Activated CD8-positive, alpha-beta T cell treated with anti-CD3 and anti-CD28 coated beads for 36 hours (primary cell): ENCODE results near the gene VPREB3. TPM values are rescaled to one million over a fixed set of nuclear protein-coding genes. Genes with fewer than 3 reads are reported as not detected.
"Not testable (repeated sequence)": the region's sequence is repeated elsewhere in the genome, so short reads cannot be mapped to it uniquely, and the experiment has no call there.

Experiments used
- ATAC-seq: fragments of 200-7000 bp; cut with Tn5 transposase; one replicate; pipeline ENCODE4 v1.10.0; 2021; ENCODE audit warnings: mild to moderate bottlenecking, moderate library complexity
- CTCF ChIA-PET: fragments of 350-600 bp; sonication (Branson Sonifier 250); formaldehyde crosslinking; loops from one replicate; lab custom pipeline; 2021; ENCODE audit warnings: antibody characterized with exemption; lab: Charles Lee
- POLR2A ChIA-PET: fragments of 350-600 bp; sonication (Branson Sonifier 250); formaldehyde crosslinking; loops from one replicate; lab custom pipeline; 2021; ENCODE audit warnings: antibody characterized with exemption; lab: Charles Lee
- DNase-seq: peaks from one replicate; pipeline ENCODE4 v3.0.0-alpha.2; 2020
- H3K27ac Mint-ChIP-seq: one replicate; pipeline ENCODE4 v1.8.0; 2021; ENCODE audit warnings: mild to moderate bottlenecking, mixed read lengths
- H3K27me3 Mint-ChIP-seq: one replicate; pipeline ENCODE4 v1.8.0; 2021; ENCODE audit warnings: mixed read lengths
- H3K36me3 Mint-ChIP-seq: one replicate; pipeline ENCODE4 v1.8.0; 2021; ENCODE audit warnings: low read depth, mixed read lengths
- H3K4me1 Mint-ChIP-seq: one replicate; pipeline ENCODE4 v1.8.0; 2021; ENCODE audit warnings: low read depth, mixed read lengths
- H3K4me3 Mint-ChIP-seq: one replicate; pipeline ENCODE4 v1.8.0; 2021; ENCODE audit warnings: mild to moderate bottlenecking, moderate library complexity, mixed read lengths
- H3K9me3 Mint-ChIP-seq: one replicate; pipeline ENCODE4 v1.8.0; 2021; ENCODE audit warnings: mixed read lengths
- CTCF ChIP-seq: fragments of 200-600 bp; IDR thresholded peaks from one replicate; pipeline ENCODE4 v1.8.0; 2022; ENCODE audit warnings: antibody characterized with exemption, mild to moderate bottlenecking
- intact Hi-C: fragments of 100-400 bp; cut with micrococcal nuclease; formaldehyde crosslinking; loops from one replicate; pipeline ENCODE4 v1.10.0; 2022
- total RNA-seq, 2 experiments: library from RNA; stranded (reverse); gene quantifications; one replicate each; pipeline ENCODE4 v1.2.3, GENCODE V29; 2021

Gene VPREB3
- total RNA-seq, 2 experiments from 2014 or later = not detected

- Mint-ChIP-seq H3K36me3 (peaks cover 24% of the 10 kb centered on the region), H3K4me1 (no peaks in the 10 kb centered on the region), H3K27me3 (no peaks in the 10 kb centered on the region), H3K9me3 (peaks cover 11% of the 10 kb centered on the region), H3K27ac (no peak overlapping the region), H3K4me3 (no peak overlapping the region)
- CTCF ChIA-PET = interaction anchor here (1.2 kb wide), 1 partner anchor 27 kb away, joined by 3 read pairs; no protein-coding TSS in a partner anchor
- DNase-seq (no peak), ATAC-seq (no peak)
- intact Hi-C loops = no loop called here
- no peak for TF ChIP-seq CTCF
- POLR2A ChIA-PET = interaction anchor here (1.7 kb wide), 1 partner anchor 27 kb away, joined by 6 read pairs; no protein-coding TSS in a partner anchor
Observed at GRCh38 chr22:23744485-23744884, 9.7 kb downstream of the VPREB3 start.

GRCh38 chr22:23744001-23744400 lies 10.2 kb downstream of the VPREB3 start:
- H3K36me3 Mint-ChIP-seq = peaks cover 24% of the 10 kb centered on the region
- no peak for ATAC-seq
- ChIA-PET CTCF (interaction anchor here (1.3 kb wide), 1 partner anchor 11 kb away, joined by 3 read pairs; no protein-coding TSS in a partner anchor), POLR2A (interaction anchor here (1.7 kb wide), 1 partner anchor 27 kb away, joined by 6 read pairs; no protein-coding TSS in a partner anchor)
- intact Hi-C loops = no loop called here
- H3K4me3 Mint-ChIP-seq = no peak overlapping the region
- no peak for TF ChIP-seq CTCF
- DNase-seq = no peak
- H3K27me3 Mint-ChIP-seq = no peaks in the 10 kb centered on the region
- no peaks in the 10 kb centered on the region for H3K4me1 Mint-ChIP-seq
- H3K27ac Mint-ChIP-seq = no peak overlapping the region
- peaks cover 11% of the 10 kb centered on the region for H3K9me3 Mint-ChIP-seq

- ATAC-seq = no peak
- no peak for DNase-seq
- ChIA-PET POLR2A (interaction anchor here (1.7 kb wide), 1 partner anchor 26 kb away, joined by 6 read pairs; no protein-coding TSS in a partner anchor), CTCF (interaction anchor here (1.3 kb wide), 1 partner anchor 12 kb away, joined by 3 read pairs; no protein-coding TSS in a partner anchor)
- Mint-ChIP-seq H3K27me3 (no peaks in the 10 kb centered on the region), H3K36me3 (peaks cover 24% of the 10 kb centered on the region), H3K9me3 (peaks cover 11% of the 10 kb centered on the region), H3K4me3 (no peak overlapping the region), H3K27ac (no peak overlapping the region), H3K4me1 (no peaks in the 10 kb centered on the region)
- intact Hi-C loops = no loop called here
- TF ChIP-seq CTCF = no peak
Observed at GRCh38 chr22:23743303-23743705, 10.9 kb downstream of the VPREB3 start.

GRCh38 chr22:23742505-23743264 lies 11.5 kb downstream of the VPREB3 start:
- Mint-ChIP-seq H3K27me3 (no peaks in the 10 kb centered on the region), H3K4me1 (no peaks in the 10 kb centered on the region), H3K27ac (no peak overlapping the region), H3K36me3 (peaks cover 24% of the 10 kb centered on the region), H3K4me3 (no peak overlapping the region), H3K9me3 (peaks cover 11% of the 10 kb centered on the region)
- CTCF ChIA-PET = interaction anchor here (1.3 kb wide), 1 partner anchor 12 kb away, joined by 3 read pairs; no protein-coding TSS in a partner anchor
- no peak for ATAC-seq
- intact Hi-C loops = no loop called here
- TF ChIP-seq CTCF = no peak
- POLR2A ChIA-PET = no interaction called here
- no peak for DNase-seq

- H3K4me1 Mint-ChIP-seq = no peaks in the 10 kb centered on the region
- no peaks in the 10 kb centered on the region for H3K27me3 Mint-ChIP-seq
- ATAC-seq (no peak), DNase-seq (no peak)
- H3K9me3 Mint-ChIP-seq = no peaks in the 10 kb centered on the region
- no peaks in the 10 kb centered on the region for H3K36me3 Mint-ChIP-seq
- no peak overlapping the region for H3K4me3 Mint-ChIP-seq
- H3K27ac Mint-ChIP-seq = no peak overlapping the region
- ChIA-PET CTCF (no interaction called here), POLR2A (no interaction called here)
- no peak for TF ChIP-seq CTCF
- intact Hi-C loops = no loop called here
Observed at GRCh38 chr22:23737696-23738095, 16.5 kb downstream of the VPREB3 start.

- ATAC-seq, H3K4me3 Mint-ChIP-seq, H3K4me1 Mint-ChIP-seq, DNase-seq, H3K27me3 Mint-ChIP-seq, H3K36me3 Mint-ChIP-seq, H3K27ac Mint-ChIP-seq, POLR2A ChIA-PET, intact Hi-C loops, H3K9me3 Mint-ChIP-seq: not testable (repeated sequence)
- CTCF ChIA-PET = interaction anchor here (1.9 kb wide), 1 partner anchor 122 kb away, joined by 4 read pairs; no protein-coding TSS in a partner anchor
Observed at GRCh38 chr22:23728108-23728507, 26.1 kb downstream of the VPREB3 start.
